ENCODE measurements around the gene WDR62.

Gene WDR62

GRCh38 chr19:36054733-36055686 lies at the start of gene WDR62:
Gene WDR62 (plus strand): TSS chr19:36054897. CDS start chr19:36054972, 75 bp downstream.
- DNase-seq, result peak; percentile 98

GRCh38 chr19:36006955-36007354 lies 47.7 kb upstream of the WDR62 start:
- no peak for DNase-seq

DNA sequence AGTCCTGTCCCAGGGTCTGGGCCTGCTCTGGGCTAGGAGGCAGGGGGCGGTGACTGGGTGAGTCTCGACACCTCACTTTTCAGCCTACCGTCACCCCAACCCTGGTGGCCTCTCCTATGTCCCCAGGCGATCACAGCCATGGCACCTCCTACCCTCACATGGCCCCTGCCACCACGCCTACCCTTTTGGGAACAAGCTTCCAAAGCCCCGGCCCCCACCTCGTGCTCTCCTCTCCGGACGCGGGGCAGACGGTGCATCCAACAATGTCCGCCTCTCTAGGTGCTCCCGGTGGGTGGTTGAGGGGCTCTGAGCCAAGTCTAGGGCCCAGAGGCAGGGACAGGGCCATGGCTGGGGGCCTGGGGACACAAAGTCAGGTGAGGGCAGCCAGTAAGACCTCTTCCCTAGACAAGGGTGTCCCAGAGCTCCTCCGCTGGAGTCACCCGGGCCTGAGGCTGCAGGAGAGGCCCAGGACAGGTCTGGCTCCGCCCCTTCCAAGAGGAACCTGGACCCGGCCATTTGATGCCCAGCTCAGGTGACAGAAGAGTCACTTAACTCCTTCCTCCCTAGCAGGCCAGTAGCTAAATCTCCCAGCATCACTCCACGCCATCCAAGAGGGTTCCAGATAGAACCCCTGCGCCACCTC lies 46.2 kb upstream of the WDR62 start, which contains the start of gene SYNE4:
Gene SYNE4, minus strand, starts transcription at position 478 of the 643 bp plus-strand sequence. Its CDS starts 132 bp downstream, at position 346.
- no peak for DNase-seq

GRCh38 chr19:36009220-36009619 lies 45.5 kb upstream of the WDR62 start:
- peak; percentile 76 for DNase-seq

- DNase-seq, result no peak
Observed at GRCh38 chr19:36009633-36010379, 44.9 kb upstream of the WDR62 start.

GRCh38 chr19:36010402-36010801 lies 44.3 kb upstream of the WDR62 start:
- no peak for DNase-seq

DNA sequence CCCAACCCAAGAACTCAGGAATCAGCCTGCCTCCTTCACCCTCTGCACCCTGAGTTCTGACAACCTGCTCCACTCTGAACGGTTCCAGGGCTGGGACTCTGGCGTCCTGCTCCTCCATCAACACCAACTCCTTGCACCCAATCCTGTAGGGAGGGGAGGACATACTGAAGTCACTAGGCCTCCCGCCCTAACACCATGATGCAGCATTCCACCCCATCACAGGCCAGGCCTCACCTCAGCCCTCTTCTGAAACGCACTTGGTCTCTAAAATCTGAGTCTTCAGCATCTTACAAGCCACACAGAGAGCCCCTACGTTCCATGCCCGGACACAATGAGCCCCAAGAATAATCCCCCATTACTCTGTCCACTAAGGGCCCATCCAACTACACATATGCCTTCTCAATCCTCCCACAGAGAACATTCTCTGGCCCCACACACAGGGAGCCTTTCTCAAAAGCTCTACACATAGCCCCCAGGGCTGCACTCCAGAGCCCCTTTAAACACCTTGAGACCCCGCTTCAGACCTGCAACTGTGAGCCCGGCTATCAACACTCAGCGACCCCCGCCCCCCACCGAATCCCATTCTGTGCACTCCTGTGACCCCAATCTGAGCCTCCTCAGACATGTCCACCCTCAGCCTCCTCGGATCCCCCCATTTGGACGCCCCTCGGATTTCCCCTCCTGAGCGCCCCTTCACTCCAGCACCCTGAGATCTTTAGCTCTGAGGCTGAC lies 41.3 kb upstream of the WDR62 start:
- no peak for DNase-seq

GRCh38 chr19:36014012-36014924 lies 40.4 kb upstream of the WDR62 start, which contains the start of gene ALKBH6:
Gene ALKBH6 (minus strand): TSS chr19:36014213. CDS start chr19:36013397, 816 bp downstream.
- peak; percentile 100 for DNase-seq

- no peak for DNase-seq
Observed at GRCh38 chr19:36019061-36019670, 35.5 kb upstream of the WDR62 start.

DNA sequence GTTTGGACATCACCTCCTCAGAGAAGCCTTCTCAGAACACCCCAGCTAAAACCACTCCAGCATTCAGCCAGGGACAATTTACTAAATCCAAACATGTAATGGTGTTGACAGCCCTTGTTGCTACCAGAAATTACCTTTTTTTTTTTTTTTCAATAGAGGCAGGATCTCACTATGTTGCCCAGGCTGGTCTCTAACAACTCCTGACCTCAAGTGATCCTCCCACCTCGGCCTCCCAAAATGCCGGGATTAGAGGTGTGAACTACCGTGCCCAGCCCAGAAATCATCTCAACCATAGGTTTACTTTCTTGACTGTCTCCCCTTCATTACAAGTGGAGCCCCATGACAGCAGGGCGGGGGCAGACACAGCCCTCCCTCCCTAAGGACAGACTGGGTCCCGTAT lies 31.3 kb upstream of the WDR62 start:
- no peak for DNase-seq

- DNase-seq, result no peak
Observed at GRCh38 chr19:36025541-36025940, 29.2 kb upstream of the WDR62 start.

DNA sequence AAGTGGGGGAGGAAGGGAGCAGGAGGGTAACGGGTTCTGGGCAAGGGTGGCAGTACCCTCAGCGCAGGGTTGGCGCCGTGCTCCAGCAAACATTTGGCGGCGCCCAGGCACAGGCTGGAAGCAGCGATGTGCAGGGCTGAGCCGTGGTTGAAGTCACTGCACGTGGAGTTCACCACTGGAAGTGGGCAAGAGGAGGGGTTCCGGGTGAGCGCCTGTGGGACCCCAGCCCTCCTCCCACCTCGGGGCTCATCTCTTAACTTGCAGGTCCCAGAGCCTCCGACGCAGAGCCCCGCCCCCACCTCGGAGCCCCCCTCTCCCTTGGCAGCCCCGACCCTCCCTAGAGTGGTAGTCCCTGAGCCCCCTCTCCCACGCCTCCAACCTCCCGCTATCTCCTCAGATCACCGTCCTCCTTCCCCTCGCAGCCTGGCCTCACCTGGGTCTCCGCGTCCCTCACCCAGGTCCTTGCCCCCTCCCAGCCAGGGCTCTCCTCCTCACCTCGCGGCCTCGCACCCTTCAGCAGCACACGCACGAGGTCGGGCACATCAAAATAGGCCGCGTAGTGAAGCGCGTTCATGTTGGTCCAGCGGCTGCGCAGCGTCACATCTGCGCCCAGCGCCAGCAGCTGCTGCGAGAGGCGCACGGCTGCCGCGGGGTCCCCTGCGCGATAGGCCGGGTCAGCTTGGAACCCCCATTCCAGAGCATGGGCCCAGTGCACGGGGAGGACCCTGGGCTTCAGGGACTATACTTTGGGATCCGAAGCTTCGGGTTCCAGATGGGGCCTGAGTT lies 28.4 kb upstream of the WDR62 start:
- DNase-seq, result no peak

DNA sequence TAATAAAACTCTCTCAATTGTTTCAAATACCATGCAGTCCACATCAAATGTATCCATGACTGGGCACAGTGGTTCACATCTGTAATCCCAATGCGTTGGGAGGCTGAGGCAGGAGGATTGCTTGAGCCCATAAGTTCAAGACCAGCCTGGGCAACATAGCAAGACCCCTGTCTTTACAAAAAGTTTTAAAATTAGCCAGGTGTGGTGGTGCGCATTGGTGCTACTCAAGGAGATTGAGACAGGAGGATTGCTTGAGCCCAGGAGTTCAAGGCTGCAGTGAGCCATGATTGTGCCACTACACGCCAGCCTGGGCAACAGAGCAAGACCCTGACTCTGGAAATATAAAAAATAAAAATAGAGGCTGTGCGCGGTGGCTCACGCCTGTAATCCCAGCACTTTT lies 27.0 kb upstream of the WDR62 start:
- DNase-seq, result no peak

DNA sequence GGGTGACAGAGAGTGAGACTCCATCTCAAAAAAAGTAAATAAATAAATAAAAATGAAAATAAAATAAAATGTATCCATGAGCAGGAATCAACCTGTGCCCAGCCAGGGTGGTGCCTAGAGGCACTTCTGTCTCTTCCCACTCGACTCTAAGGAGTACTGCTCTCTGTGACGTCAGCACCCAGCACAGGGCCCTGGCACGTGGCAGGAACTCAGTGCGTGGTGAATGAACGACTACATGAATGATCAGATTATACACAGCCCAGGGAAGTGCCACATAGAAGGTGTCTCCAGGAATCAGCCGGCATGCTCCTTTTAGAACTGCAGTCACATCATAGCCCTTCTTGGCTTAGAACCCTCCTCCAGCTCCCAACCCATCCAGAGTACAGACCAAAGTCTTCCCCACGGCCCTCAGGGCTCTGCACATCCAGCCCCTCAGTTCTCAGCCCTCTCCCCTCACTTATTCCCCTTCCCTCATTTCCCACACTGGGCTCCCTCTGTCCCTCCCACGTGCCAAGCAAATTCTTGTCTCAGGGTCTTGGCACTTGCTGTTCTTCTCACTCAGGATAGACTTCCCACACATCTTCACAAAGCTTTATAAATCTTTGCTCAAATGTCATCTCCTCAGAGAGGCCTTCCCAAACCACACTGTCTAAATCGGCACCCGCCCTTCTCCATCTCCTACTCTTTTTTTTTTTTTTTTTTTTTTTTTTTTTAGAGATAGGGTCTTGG lies 26.2 kb upstream of the WDR62 start:
- DNase-seq, result no peak

DNA sequence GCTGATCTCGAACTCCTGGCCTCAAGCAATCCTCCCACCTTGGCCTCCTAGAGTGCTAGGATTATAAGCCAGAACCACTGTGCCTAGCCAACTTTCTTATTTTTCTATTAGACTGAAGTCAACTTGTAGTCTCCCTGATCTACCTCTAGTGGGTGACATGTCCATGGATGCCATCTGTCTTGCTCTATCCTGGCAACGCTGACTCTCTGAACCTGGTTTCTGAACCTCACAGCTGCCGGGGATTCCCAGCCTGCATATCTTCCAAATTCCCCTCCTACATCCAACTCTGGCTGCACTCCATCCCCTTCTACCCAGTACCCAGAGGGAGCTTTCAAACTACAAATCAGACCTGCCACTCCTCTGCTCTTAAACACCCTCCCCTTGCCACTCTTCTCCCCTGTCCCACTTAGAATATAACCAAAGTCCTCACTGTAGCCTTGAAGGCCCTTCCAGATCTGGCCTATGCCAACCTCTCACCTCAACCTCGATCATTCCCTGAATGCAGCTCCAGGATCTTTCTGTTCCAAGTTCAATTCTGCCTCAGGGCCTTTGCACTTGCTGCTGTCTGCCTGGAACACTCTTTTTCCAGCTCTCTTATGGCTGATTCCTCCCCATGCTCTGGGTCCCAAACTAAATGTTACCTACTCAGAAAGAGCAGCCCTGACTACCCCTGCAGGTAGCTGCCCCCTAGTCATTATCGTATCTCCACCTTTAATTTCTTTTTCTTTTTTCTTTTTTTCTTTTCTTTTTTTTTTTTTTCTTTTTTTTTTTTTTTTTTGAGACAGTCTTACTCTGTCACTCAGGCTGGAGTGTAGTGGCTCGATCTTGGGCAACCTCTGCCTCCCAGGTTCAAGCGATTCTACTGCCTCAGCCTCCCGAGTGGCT lies 24.2 kb upstream of the WDR62 start:
- no peak for DNase-seq

DNA sequence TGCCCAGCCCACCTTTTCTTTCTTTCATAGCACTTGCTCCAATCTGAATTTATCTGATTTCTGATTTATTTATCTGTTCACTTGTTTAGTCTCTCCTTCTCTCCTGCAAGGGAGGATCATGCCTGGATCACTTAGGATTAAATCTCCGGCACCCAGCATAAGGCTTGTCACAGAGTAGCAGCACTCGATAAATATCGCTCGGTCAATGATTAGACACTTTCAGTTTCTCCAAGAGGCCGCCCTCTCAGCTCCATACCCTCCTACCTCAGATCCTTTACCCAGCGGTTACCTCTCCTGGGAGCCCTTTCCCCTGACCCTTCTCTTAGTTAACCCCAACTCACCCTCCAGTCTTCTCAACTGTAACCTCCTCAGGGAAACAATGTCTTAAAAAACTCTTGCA lies 23.4 kb upstream of the WDR62 start:
- DNase-seq, result no peak

GRCh38 chr19:36032251-36033104 lies 22.2 kb upstream of the WDR62 start, which contains the start of gene CLIP3:
Gene CLIP3 (minus strand): TSS chr19:36032873. CDS start chr19:36032357, 516 bp downstream.
- DNase-seq, result peak; percentile 56

All from stimulated activated CD4-positive, alpha-beta T cell treated with anti-CD3 and anti-CD28 coated beads, Interleukin-15, amount 100 ng/mL, for 24 hours (primary cell).